Non-pigmented ciliary epithelial cell (primary cell): Measurements from ENCODE around the gene ASPSCR1.

ENCODE experiments used
- DNase-seq: peaks from one replicate; pipeline ENCODE4 v3.0.0-alpha.2; 2010; ENCODE audit warnings: low read depth

ASPSCR1 gene

DNA sequence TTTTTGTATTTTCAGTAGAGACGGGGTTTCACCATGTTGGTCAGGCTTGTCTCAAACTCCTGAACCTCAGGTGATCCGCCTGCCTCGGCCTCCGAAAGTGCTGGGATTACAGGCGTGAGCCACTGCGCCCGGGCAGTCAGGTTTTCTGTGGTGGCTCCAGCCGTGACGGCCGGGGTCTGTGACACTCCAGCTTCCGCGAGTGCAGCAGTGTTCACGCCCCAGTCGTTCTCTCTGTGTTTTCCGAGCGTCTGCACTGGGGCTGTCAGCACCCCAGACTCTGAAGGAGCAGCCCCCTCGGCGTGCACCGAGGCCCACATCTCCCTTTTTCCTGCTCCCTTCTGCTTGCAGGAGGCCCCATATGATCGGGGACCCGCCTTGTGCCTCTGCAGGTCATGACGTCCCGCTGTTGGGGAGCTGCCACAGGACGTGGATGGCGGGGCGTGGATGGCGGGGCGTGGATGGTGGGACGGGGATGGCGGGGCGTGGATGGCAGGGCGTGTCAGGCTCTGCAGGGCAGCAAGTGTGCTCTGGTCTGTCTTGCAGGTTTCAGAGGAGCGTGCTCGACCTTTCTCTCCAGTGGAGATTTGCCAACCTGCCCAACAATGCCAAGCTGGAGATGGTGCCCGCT lies 5.7 kb downstream of the ASPSCR1 start:
- DNase-seq, result no peak

DNA sequence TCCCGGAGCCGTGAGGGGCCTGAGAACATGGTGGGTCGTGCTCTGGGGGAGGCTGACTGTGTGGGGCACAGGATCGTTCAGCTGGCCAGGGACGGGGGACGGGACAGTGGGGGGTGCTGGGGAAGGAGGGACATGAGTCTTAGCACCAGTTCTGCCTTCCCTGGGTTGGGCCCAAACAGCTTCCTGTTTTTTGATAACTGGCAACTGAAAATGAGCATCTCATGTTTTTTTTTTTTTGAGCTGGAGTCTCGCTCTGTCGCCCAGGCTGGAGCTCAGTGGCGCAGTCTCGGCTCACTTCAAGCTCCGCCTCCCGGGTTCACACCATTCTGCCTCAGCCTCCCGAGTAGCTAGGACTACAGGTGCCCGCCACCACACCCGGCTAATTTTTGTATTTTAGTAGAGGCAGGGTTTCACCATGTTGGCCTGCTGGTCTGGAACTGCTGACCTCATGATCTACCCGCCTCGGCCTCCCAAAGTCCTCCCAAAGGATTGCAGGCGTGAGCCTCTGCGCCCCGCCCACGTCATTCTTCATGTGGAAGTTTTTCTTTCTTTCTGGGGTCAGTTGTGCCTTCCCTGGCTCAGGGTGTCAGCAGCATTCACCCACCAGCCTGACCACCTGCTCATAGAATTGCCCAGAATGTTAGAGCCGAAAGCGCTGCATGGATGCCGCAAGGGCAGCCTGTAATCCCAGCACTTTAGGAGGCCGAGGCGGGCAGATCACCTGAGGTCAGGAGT lies 6.4 kb downstream of the ASPSCR1 start:
- DNase-seq, result no peak

DNA sequence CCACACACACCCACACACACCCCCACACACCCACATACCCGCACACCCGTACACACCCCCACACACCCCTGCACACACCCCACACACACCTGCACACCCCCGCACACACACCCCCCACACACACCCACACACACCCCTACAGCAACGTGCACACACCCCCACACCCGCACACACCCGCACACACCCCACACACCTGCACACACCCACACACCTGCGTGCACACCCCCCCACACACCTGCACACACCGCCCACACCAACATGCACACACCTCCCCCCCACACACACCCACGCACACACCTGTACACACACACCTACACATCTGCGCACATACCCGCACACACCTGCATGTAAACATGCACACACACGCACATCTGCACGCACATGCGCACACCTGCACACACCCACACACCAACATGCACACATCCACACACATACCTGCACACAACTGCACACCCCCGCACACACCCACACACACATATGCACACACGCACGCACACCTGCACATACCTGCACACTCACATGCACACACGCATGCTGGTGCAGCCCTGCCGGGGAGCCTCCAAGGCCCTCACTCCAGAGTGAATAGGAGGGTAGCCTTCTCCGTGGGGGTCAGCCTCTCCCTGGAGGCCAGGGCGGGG lies 7.5 kb downstream of the ASPSCR1 start:
- no peak for DNase-seq

DNA sequence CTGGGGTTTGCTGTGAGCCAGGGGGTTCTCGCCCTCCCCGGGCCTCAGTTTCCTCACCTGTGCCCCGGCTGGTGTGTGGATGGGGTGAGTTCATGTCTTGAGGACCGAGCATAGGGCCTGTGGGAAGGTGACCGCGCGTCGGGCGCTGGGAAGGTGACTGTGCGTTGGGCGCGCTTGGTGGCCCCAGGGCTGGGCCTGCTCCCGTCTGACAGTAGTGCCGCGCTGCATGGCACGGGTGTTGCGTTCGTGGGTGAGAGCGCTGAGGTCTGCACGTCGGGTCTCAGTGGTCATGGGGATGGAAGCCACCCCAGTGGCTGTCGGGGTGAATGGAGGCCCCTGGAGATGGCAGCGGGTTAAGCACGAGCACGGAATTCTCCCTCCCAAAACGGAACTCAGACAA lies 9.2 kb downstream of the ASPSCR1 start:
- DNase-seq, result no peak

GRCh38 chr17:81987161-81987770 lies 9.8 kb downstream of the ASPSCR1 start:
- DNase-seq, result no peak

DNA sequence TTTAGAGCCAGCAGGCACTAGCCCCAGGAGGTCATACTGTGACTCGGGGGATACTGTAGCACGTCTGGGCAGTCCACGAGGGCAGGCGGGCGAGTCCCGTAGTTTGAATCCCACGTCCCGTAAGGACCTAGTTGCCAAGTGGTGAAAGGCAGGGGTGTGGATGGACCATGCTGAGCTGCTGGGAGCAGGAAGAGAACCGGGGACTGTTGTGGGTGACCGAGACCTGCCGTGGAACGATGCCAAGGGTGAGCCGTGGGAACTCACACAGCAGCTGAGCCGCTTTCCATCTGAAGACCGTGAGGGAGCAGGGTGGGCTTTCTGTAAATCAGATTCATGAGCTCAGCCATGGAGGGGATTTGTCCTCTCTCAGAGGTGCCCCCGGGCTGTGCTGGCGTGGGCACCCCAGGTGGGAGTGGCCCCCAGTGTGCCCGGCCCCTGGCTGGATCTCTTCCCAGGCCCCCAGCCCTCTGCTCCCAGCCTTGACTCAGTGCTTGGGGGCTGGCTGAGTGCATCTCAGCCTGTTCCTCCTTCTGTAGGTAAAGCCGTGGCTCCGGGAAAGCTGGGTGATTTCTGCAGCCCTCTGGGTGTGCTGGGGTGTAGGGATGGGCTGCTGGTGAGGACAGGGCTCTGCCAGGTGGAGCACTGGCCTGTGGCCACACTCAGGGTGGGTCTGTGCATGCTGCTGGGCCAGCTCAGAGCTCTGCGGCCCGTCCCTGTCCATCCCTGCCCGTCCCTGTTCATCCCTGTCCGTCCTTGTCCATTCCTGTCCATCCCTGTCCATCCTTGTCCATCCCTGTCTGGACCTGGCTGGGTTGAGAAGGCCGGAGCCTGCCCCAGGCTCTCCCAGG lies 13.6 kb downstream of the ASPSCR1 start:
- DNase-seq, result no peak

- no peak for DNase-seq
Measured at GRCh38 chr17:81991684-81992305, 14.4 kb downstream of the ASPSCR1 start.

- no peak for DNase-seq
Measured at GRCh38 chr17:81992306-81993102, 15.1 kb downstream of the ASPSCR1 start.

GRCh38 chr17:81993729-81994592 lies 16.5 kb downstream of the ASPSCR1 start:
- DNase-seq, result no peak

- DNase-seq, result no peak
Measured at GRCh38 chr17:81994593-81995462, 17.4 kb downstream of the ASPSCR1 start.

DNA sequence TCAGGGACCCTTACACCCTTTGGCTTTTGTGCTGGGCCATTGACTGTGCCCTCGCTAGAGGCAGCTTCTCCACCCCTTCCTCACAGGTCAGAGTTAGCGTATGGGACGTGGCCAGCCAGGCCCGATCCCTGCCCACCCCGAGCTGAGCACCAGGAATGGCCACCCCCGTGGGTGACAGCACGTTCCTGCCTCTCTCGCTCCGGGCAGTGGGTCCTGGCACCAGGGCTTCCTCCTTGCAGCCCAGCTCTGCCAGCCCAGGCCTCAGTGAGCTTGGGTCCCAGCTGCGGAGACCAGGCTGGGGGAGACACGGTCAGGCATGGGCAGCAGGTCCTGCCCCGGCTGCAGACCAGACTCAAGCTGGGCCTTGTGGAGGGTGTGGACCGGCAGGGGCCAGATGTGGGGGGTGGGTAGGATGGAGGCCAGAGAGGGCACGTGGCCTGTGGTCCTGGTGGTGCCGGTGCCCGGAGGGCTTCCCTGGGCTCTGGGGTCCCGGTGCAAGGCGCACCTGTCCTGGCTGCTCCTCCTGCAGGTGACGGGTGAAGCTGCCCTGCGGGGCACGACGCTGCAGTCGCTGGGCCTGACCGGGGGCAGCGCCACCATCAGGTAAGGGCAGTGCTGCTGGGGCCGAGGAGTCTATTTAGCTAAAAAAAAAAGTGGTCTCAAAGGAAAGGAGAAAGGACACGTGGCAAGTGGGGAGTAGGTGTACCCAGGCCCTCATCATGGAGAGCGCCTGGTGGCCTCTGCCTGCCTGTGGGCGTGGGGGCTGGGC lies 18.2 kb downstream of the ASPSCR1 start:
- no peak for DNase-seq

DNA sequence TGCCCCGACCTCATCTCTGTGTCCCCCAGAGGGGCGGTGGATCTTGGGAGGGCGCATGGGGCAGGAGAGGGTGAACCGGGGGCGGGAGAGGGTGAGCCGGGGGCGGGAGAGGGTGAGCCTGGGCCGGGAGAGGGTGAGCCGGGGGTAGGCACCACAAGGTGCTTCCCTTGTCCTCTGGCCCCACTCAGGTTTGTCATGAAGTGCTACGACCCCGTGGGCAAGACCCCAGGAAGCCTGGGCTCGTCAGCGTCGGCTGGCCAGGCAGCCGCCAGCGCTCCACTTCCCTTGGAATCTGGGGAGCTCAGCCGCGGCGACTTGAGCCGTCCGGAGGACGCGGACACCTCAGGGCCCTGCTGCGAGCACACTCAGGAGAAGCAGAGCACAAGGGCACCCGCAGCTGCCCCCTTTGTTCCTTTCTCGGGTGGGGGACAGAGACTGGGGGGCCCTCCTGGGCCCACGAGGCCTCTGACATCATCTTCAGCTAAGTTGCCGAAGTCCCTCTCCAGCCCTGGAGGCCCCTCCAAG lies 18.9 kb downstream of the ASPSCR1 start:
- DNase-seq, result no peak

DNA sequence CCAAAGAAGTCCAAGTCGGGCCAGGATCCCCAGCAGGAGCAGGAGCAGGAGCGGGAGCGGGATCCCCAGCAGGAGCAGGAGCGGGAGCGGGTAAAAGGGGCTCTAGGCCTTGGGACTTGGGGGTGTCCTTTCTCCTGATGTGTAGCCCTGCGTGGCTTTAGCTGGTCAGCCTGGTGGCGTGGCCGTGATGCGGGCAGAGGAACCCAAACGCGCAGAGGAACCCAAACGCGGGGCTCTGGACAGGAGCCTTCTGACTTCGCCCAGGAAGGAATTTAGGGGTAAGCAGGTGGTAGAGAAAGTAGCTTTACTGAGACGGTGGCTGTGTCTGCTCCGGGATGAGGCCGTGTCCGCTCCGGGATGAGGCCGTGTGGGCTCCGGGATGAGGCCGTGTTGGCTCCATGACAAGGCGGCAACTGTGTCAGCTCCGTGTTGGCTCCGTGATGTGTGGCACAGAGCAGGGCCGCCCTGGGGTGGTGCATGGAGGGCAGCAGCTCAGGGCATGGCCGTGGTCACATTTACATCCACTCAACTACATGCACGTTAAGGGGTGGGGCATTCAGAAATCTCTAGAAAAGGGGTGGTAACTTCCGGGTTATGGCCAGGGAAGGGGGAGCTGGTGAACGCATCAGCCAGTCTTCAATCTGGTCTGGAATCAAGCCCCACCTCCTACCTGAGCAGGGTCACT lies 19.5 kb downstream of the ASPSCR1 start:
- no peak for DNase-seq

GRCh38 chr17:81998212-81998611 lies 20.8 kb downstream of the ASPSCR1 start:
- no peak for DNase-seq

DNA sequence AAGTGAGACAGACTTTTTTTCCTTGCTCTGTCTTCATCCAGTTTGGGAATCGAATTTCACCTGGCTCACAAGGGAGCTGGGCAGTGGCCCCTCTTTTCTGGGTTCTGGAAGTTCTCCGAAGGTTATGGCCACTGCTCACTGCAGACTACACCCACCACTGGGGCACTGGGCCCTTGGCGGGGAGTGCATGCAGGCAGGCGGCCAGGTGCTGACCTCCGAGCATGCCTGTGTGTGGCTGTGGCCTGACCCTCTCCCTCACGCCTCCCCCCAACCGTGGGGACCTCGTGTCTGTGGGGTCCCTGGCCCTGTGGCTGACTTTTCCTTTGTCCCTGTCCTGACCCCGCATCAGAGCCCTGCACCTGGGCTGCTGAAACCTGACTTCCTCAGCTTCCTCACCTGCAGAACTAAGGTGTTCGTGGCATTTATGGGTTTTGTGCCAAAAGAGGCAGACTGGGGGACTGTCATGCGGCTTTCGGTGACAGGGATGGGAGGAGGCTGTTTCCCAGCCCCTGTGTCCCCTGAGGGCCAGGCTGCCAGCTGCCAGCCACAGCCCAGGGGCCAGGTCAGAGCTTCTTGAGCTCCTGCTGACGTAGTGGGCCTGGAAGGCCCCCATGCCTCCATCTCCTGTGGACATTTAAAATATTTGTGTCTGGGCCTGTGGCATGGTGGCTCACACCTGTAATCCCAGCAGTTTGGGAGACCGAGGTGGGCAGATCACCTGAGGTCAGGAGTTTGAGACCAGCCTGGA lies 21.4 kb downstream of the ASPSCR1 start:
- DNase-seq, result no peak

DNA sequence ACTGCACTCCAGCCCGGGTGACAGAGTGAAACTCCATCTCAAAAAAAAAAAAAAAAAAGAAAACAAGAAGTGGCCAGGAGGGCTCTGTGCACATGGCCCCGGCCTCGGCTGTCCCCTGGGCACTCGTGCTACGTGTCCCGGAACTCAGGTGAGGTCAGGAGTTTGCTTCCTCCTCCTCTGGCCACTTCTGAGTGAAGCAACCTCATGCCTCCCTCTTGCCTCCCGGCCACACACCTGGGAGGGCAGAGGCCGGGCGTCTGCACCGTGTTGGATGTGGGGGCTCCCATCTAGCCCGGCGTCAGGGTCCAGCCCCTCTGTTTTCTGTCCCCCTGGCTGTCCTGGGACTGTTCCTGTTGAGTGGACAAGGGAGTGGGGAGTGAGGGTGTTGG lies 22.2 kb downstream of the ASPSCR1 start:
- no peak for DNase-seq
